MM.1S (cell line): ENCODE data around the gene SRGAP3.

ENCODE experiments used
- CTCF ChIP-seq: fragments of 300-600 bp; sonication (generic); IDR thresholded peaks from 2 replicates; pipeline ENCODE4 v1.5.1; 2016; ENCODE audit warnings: antibody characterized with exemption, low read length, mixed read lengths
- EZH2 ChIP-seq: fragments of 300-600 bp; sonication (generic); optimal IDR thresholded peaks from 2 replicates; pipeline ENCODE3; 2017; ENCODE audit warnings: low read depth, mild to moderate bottlenecking, antibody characterized with exemption, low read length, mixed read lengths
- EZH2phosphoT487 ChIP-seq: fragments of 300-600 bp; sonication (generic); IDR thresholded peaks from 2 replicates; pipeline ENCODE4 v1.6.1; 2018; ENCODE audit warnings: antibody characterized with exemption, low read length

- TF ChIP-seq EZH2 (no peak), CTCF (no peak), EZH2phosphoT487 (no peak)
Measured at GRCh38 chr3:9130345-9131305, 118.8 kb downstream of the SRGAP3 start.
